CD4-positive, alpha-beta T cell (primary cell): ENCODE results near the gene PDLIM3. TPM values are rescaled to one million over a fixed set of nuclear protein-coding genes. Genes with fewer than 3 reads are reported as not detected.

Experiments used
- ATAC-seq: fragments of 200-7000 bp; cut with Tn5 transposase; one replicate; pipeline ENCODE4 v1.10.0; 2022; ENCODE audit warnings: mild to moderate bottlenecking; ENCODE audit not compliant: poor library complexity
- CTCF ChIA-PET: fragments of 350-600 bp; sonication (Branson Sonifier 250); formaldehyde crosslinking; loops from one replicate; lab custom pipeline; 2021; ENCODE audit warnings: antibody characterized with exemption, inconsistent platforms; lab: Charles Lee
- POLR2A ChIA-PET: fragments of 350-600 bp; sonication (Branson Sonifier 250); formaldehyde crosslinking; loops from one replicate; lab custom pipeline; 2021; ENCODE audit warnings: antibody characterized with exemption, inconsistent platforms; lab: Charles Lee
- DNase-seq, 14 experiments: peaks; one replicate each; pipeline ENCODE4 v3.0.0-alpha.2; 2013 to 2020; ENCODE audit warnings: mixed read lengths in 2 of 14
- H3K27ac ChIP-seq, 2 donors: one replicate each; pipeline versions ENCODE4 v1.5.1 to v1.7.0; 2013; ENCODE audit warnings: low read length in 2 of 2, low read depth in 1 of 2, mild to moderate bottlenecking in 1 of 2
- H3K27me3 ChIP-seq, 2 experiments: 1 replicate in 1 of 2; 2 replicates in 1 of 2; pipeline versions ENCODE4 v1.6.1 to v1.7.0; 2013; ENCODE audit warnings: low read length in 2 of 2, control low read depth in 1 of 2, mild to moderate bottlenecking in 1 of 2, moderate library complexity in 1 of 2; ENCODE audit not compliant: insufficient read depth in 2 of 2, control insufficient read depth in 1 of 2
- H3K36me3 ChIP-seq: one replicate; pipeline ENCODE4 v1.6.1; 2013; ENCODE audit warnings: low read length, control low read depth; ENCODE audit not compliant: insufficient read depth
- H3K4me1 ChIP-seq: one replicate; pipeline ENCODE4 v1.6.1; 2013; ENCODE audit warnings: low read length, control low read depth; ENCODE audit not compliant: insufficient read depth
- H3K4me3 ChIP-seq: one replicate; pipeline ENCODE4 v1.5.1; 2013; ENCODE audit warnings: mild to moderate bottlenecking, low read length, moderate library complexity
- H3K9me3 ChIP-seq, 2 experiments: 1 replicate in 1 of 2; 2 replicates in 1 of 2; pipeline versions ENCODE4 v1.6.1 to v1.7.0; 2013; ENCODE audit warnings: low read length in 2 of 2, mild to moderate bottlenecking in 2 of 2, control low read depth in 1 of 2, moderate library complexity in 1 of 2; ENCODE audit not compliant: control insufficient read depth in 1 of 2, insufficient read depth in 1 of 2
- H3K27ac Mint-ChIP-seq: one replicate; pipeline ENCODE4 v1.8.0; 2020; ENCODE audit warnings: mixed read lengths
- H3K27me3 Mint-ChIP-seq: one replicate; pipeline ENCODE4 v1.8.0; 2021; ENCODE audit warnings: mixed read lengths
- H3K36me3 Mint-ChIP-seq: one replicate; pipeline ENCODE4 v1.8.0; 2021; ENCODE audit warnings: low read depth, mixed read lengths
- H3K4me1 Mint-ChIP-seq: one replicate; pipeline ENCODE4 v1.8.0; 2021; ENCODE audit warnings: low read depth, mixed read lengths
- H3K4me3 Mint-ChIP-seq: one replicate; pipeline ENCODE4 v1.8.0; 2020; ENCODE audit warnings: mild to moderate bottlenecking, mixed read lengths
- H3K9me3 Mint-ChIP-seq: one replicate; pipeline ENCODE4 v1.8.0; 2020; ENCODE audit warnings: mixed read lengths
- intact Hi-C, 2 experiments: fragments of 100-400 bp; cut with DNase I in 1 of 2; cut with micrococcal nuclease in 1 of 2; formaldehyde crosslinking; loops; one replicate each; pipeline versions ENCODE4 v1.15.1 to v1.9.0; 2023 to 2025; cut with DNase I, micrococcal nuclease
- total RNA-seq, 174 experiments: library from RNA in 2 of 174; stranded (reverse) in 2 of 174; gene quantifications; one replicate each; pipeline ENCODE4 v1.2.3 and lab custom pipeline; 2021 to 2026
- TF ChIP-seq, protein P1 (sequence below): fragments of 200-600 bp; IDR thresholded peaks from one replicate; pipeline ENCODE4 v1.8.0; 2022; ENCODE audit warnings: antibody characterized with exemption, mild to moderate bottlenecking

The PDLIM3 gene
- total RNA-seq, 2 experiments from 2014 or later, result not detected

DNA sequence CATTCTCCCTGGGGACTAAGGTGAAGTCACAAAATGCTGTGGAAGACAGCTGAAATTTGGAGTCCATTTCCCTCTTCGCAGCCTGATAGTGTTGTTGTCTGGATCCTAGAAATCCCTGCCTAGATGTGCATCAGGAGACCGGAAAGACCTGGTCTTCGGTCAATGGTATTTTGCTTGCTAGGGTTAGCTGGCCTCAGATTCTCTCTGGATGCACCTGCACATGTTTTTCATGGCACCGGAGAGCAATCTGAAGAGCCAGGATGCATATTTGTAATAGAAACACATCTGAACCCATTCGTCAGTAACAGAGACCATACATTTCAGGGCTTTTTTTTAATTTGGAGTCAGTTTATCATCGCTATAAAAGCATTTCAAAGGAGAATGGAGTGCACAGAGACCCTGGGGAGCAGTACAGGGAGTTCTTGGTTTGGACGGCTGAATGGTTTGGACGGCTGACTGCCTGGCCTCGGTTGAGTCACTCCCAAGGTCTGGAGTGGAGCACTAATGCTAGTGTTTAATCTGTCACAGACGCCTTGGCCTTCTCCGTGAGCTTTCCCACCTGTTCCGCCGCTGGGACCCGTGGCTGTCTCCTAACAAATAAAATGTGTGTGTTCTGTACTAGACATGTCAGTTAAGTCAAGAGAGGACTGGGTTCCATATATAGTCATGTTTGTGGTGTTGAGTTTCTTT is 7.5 kb upstream of the PDLIM3 start:
- peaks cover 13% of the 10 kb centered on the region for H3K27me3 Mint-ChIP-seq
- H3K4me1 Mint-ChIP-seq, result no peaks in the 10 kb centered on the region
- TF ChIP-seq, protein P1, sequence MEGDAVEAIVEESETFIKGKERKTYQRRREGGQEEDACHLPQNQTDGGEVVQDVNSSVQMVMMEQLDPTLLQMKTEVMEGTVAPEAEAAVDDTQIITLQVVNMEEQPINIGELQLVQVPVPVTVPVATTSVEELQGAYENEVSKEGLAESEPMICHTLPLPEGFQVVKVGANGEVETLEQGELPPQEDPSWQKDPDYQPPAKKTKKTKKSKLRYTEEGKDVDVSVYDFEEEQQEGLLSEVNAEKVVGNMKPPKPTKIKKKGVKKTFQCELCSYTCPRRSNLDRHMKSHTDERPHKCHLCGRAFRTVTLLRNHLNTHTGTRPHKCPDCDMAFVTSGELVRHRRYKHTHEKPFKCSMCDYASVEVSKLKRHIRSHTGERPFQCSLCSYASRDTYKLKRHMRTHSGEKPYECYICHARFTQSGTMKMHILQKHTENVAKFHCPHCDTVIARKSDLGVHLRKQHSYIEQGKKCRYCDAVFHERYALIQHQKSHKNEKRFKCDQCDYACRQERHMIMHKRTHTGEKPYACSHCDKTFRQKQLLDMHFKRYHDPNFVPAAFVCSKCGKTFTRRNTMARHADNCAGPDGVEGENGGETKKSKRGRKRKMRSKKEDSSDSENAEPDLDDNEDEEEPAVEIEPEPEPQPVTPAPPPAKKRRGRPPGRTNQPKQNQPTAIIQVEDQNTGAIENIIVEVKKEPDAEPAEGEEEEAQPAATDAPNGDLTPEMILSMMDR, result no peak
- POLR2A ChIA-PET, result no interaction called here
- no peaks in the 10 kb centered on the region for H3K9me3 ChIP-seq
- DNase-seq (no peak), ATAC-seq (no peak)
- H3K4me3 ChIP-seq, result no peak overlapping the region
- H3K36me3 Mint-ChIP-seq, result no peaks in the 10 kb centered on the region
- no peaks in the 10 kb centered on the region for H3K9me3 Mint-ChIP-seq
- peaks cover 2 to 27% of the 10 kb centered on the region in 2 experiments for H3K27me3 ChIP-seq
- H3K27ac Mint-ChIP-seq, result no peak overlapping the region
- no peak overlapping the region for H3K27ac ChIP-seq
- H3K36me3 ChIP-seq, result no peaks in the 10 kb centered on the region
- intact Hi-C loops, result no loop called here
- H3K4me1 ChIP-seq, result no peaks in the 10 kb centered on the region
- CTCF ChIA-PET, result interaction anchor here (1.1 kb wide), 1 partner anchor 55 kb away, joined by 4 read pairs; no protein-coding TSS in a partner anchor
- H3K4me3 Mint-ChIP-seq, result no peak overlapping the region

DNA sequence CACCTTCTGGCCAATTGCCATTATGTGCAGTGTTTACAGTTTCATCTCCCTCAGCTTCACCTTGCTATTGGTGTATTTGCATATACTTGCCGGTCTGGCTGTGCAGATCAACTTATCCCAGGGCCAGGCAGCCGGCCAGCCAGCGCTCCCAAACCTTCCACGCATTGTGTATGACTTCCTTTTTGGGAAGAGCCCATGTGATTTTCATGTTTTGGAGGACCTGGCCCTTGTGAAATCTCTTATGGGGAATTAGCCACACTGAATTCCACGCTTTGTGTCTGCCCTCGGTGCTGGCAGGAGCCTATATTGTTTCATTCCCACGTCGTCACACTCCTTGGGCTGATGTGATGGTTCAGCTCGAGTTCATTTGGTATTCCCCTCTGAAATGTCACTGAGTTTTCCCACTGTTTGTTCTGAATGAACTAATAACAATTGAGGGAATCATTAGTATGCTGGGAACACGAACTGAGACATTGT is 6.0 kb upstream of the PDLIM3 start:
- ChIA-PET CTCF (interaction anchor here (1.1 kb wide), 1 partner anchor 57 kb away, joined by 4 read pairs; no protein-coding TSS in a partner anchor), POLR2A (no interaction called here)
- H3K27ac ChIP-seq, result no peak overlapping the region

DNA sequence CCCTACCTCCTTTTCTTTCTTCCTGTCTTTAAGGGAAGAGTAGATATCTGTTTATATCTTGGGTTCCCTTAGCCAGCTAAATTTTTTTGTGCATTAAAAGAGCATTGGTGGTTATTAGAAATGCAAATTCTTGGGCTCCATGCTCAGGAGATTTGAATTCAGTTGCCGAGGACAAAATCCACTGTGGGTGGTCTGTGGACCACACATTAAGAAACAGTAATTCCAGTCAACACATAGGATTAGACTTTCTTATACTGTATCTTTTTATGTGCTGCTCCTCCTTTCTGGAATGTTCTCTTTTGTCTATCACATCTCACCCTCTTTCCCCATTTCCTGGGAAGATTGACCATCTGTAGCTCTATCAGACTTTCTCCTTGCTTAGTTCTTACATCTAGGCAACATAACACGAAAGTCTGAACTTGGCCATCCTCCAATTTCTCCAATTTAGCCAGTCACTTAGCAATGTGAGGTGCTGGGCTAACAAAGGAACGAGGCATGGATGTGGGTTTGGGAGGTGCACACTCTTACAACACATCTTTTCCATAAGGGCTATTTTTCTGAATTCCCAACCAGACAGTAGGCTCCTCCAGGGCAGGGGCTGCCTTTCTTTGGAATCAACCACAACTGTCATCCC is 5.3 kb upstream of the PDLIM3 start:
- no peaks in the 10 kb centered on the region for H3K4me1 ChIP-seq
- Mint-ChIP-seq H3K9me3 (no peaks in the 10 kb centered on the region), H3K27me3 (peaks cover 26% of the 10 kb centered on the region), H3K4me3 (no peak overlapping the region), H3K36me3 (no peaks in the 10 kb centered on the region), H3K27ac (no peak overlapping the region), H3K4me1 (no peaks in the 10 kb centered on the region)
- intact Hi-C loops, result no loop called here
- H3K9me3 ChIP-seq, result no peaks in the 10 kb centered on the region
- CTCF ChIA-PET, result no interaction called here
- no peak for ATAC-seq
- peaks cover 19 to 40% of the 10 kb centered on the region in 2 experiments for H3K27me3 ChIP-seq
- no peak for DNase-seq
- POLR2A ChIA-PET, result no interaction called here
- TF ChIP-seq, protein P1, result no peak
- no peaks in the 10 kb centered on the region for H3K36me3 ChIP-seq
- no peak overlapping the region for H3K4me3 ChIP-seq
- no peak overlapping the region for H3K27ac ChIP-seq

More for the DNA sequence above, 6.0 kb upstream of the PDLIM3 start:
- no peaks in the 10 kb centered on the region for H3K9me3 Mint-ChIP-seq
- peaks cover 19% of the 10 kb centered on the region for H3K27me3 Mint-ChIP-seq
- no peaks in the 10 kb centered on the region for H3K9me3 ChIP-seq
- intact Hi-C loops, result no loop called here
- peaks cover 12 to 34% of the 10 kb centered on the region in 2 experiments for H3K27me3 ChIP-seq
- H3K27ac Mint-ChIP-seq, result no peak overlapping the region
- H3K4me3 ChIP-seq, result no peak overlapping the region
- no peak for DNase-seq
- no peaks in the 10 kb centered on the region for H3K4me1 ChIP-seq
- no peaks in the 10 kb centered on the region for H3K4me1 Mint-ChIP-seq
- ATAC-seq, result no peak
- H3K36me3 Mint-ChIP-seq, result no peaks in the 10 kb centered on the region
- H3K36me3 ChIP-seq, result no peaks in the 10 kb centered on the region
- H3K4me3 Mint-ChIP-seq, result no peak overlapping the region
- TF ChIP-seq, protein P1, result no peak
